Gastrocnemius medialis (tissue), 4 donors: Measurements from ENCODE around the gene ZNF585A. TPM values are rescaled to one million over a fixed set of nuclear protein-coding genes. Genes with fewer than 3 reads are reported as not detected.

Experiments used
- ATAC-seq, 2 donors: fragments of 150-250 bp; one replicate each; pipeline ENCODE4 v1.9.1; 2016
- DNase-seq, 2 donors: peaks; one replicate each; pipeline ENCODE4 v3.0.0-alpha.2; 2019
- H3K27ac ChIP-seq, 4 donors: fragments of 200-600 bp; sonication (generic); 1 replicate in 1 of 4; 2 replicates in 3 of 4; pipeline ENCODE4 v1.5.1; 2016 to 2018; ENCODE audit warnings: mild to moderate bottlenecking in 2 of 4, moderate library complexity in 1 of 4
- H3K27me3 ChIP-seq, 3 donors: fragments of 200-600 bp; sonication (generic) in 2 of 3; 1 replicate in 1 of 3; 2 replicates in 2 of 3; pipeline versions ENCODE4 v1.5.1 to v1.6.0; 2016 to 2019; ENCODE audit warnings: mild to moderate bottlenecking in 1 of 3, moderate library complexity in 1 of 3
- H3K36me3 ChIP-seq, 2 donors: fragments of 200-600 bp; sonication (generic) in 1 of 2; one replicate each; pipeline ENCODE4 v1.5.1; 2017 to 2018
- H3K4me1 ChIP-seq, 2 donors: fragments of 200-600 bp; sonication (generic) in 1 of 2; one replicate each; pipeline ENCODE4 v1.5.1; 2016 to 2017; ENCODE audit warnings: mild to moderate bottlenecking in 2 of 2
- H3K4me3 ChIP-seq, 4 donors: fragments of 200-600 bp; sonication (generic) in 3 of 4; 1 replicate in 1 of 4; 2 replicates in 3 of 4; pipeline ENCODE4 v1.5.1; 2016 to 2019; ENCODE audit warnings: mild to moderate bottlenecking in 2 of 4
- H3K9me3 ChIP-seq, 3 donors: fragments of 200-600 bp; sonication (generic) in 2 of 3; 1 replicate in 1 of 3; 2 replicates in 2 of 3; pipeline ENCODE4 v1.5.1; 2016 to 2019
- CTCF ChIP-seq, 5 experiments: fragments of 450-650 bp in 3 of 5; fragments of 200-600 bp in 2 of 5; sonication (generic) in 2 of 5; IDR thresholded peaks in 4 of 5; conservative IDR thresholded peaks in 1 of 5; 1 replicate in 4 of 5; 2 replicates in 1 of 5; pipeline ENCODE4 v1.5.1; 2016 to 2019; ENCODE audit warnings: antibody characterized with exemption in 5 of 5, mild to moderate bottlenecking in 3 of 5, moderate library complexity in 3 of 5
- POLR2A ChIP-seq, 2 donors: fragments of 450-650 bp; IDR thresholded peaks; one replicate each; pipeline ENCODE4 v1.6.1; 2017; ENCODE audit warnings: antibody characterized with exemption in 2 of 2, mild to moderate bottlenecking in 2 of 2, moderate library complexity in 2 of 2
- in situ Hi-C, 4 donors: fragments of 200-750 bp; cut with MboI; loops; one replicate each; pipeline versions ENCODE4 v1.15.0 to v1.8.0; 2017; ENCODE audit warnings: low sequenced_read_pairs in 4 of 4
- intact Hi-C: fragments of 100-400 bp; cut with DNase I; formaldehyde crosslinking; loops from one replicate; pipeline ENCODE4 v1.15.1; 2023; ENCODE audit warnings: low total_unique reads
- total RNA-seq, 4 donors: library from RNA; depleted of rRNA; stranded (reverse); fragments of >200 nt; gene quantifications; one replicate each; pipeline versions ENCODE4 v1.1.0 to v1.2.3, GENCODE V29; 2016

ZNF585A gene
- total RNA-seq, 4 donors from 2014 or later = 2.0 to 10.5 (median 6.0) TPM

- no peaks in the 10 kb centered on the region for H3K4me1 ChIP-seq
- TF ChIP-seq CTCF (IDR thresholded peaks at IDR 0.05 in 4 of 5, conservative IDR thresholded peaks at IDR 0.05 in 1 of 5) = no peak
- H3K4me3 ChIP-seq = no peak overlapping the region
- in situ Hi-C loops (loop anchor here in 1 of 4 donors (25.0 kb wide), 1 partner anchor 197 kb away; the partner anchor contains the start of gene ZNF527), intact Hi-C loops (no loop called here)
- DNase-seq (no peak), ATAC-seq (no peak)
- H3K27me3 ChIP-seq = no peaks in the 10 kb centered on the region
- peaks cover 0 to 28% (median 0%) of the 10 kb centered on the region in 3 donors for H3K9me3 ChIP-seq
- peaks cover 25 to 94% of the 10 kb centered on the region in 2 donors for H3K36me3 ChIP-seq
- H3K27ac ChIP-seq = no peak overlapping the region
These were observed 6.9 kb downstream of the ZNF585A start for GRCh38 chr19:37165635-37166034.

- no peak for TF ChIP-seq CTCF (IDR thresholded peaks at IDR 0.05 in 4 of 5, conservative IDR thresholded peaks at IDR 0.05 in 1 of 5)
- TF ChIP-seq POLR2A (IDR thresholded peaks at IDR 0.05) = no peak
- DNase-seq (no peak), ATAC-seq (no peak)
- Histone ChIP-seq H3K27me3 (no peaks in the 10 kb centered on the region), H3K9me3 (peaks cover 3 to 68% (median 11%) of the 10 kb centered on the region in 3 donors), H3K4me3 (no peak overlapping the region), H3K36me3 (peaks cover 21 to 81% of the 10 kb centered on the region in 2 donors), H3K4me1 (no peaks in the 10 kb centered on the region), H3K27ac (no peak overlapping the region)
- in situ Hi-C loops = loop anchor here in 1 of 4 donors (25.0 kb wide), 1 partner anchor 202 kb away; the partner anchor contains the start of gene ZNF527
- intact Hi-C loops = no loop called here
These were observed 12.3 kb downstream of the ZNF585A start for GRCh38 chr19:37160153-37160552.

GRCh38 chr19:37148214-37148613 is 24.3 kb downstream of the ZNF585A start:
- in situ Hi-C loops = no loop called here
- Histone ChIP-seq H3K27me3 (no peaks in the 10 kb centered on the region), H3K4me3 (no peak overlapping the region), H3K9me3 (peaks cover 28 to 63% (median 33%) of the 10 kb centered on the region in 3 donors), H3K4me1 (no peaks in the 10 kb centered on the region), H3K36me3 (peaks cover 10 to 72% of the 10 kb centered on the region in 2 donors), H3K27ac (no peak overlapping the region)
- intact Hi-C loops = no loop called here
- TF ChIP-seq POLR2A (IDR thresholded peaks at IDR 0.05) (no peak), CTCF (IDR thresholded peaks at IDR 0.05 in 4 of 5, conservative IDR thresholded peaks at IDR 0.05 in 1 of 5) (no peak)
- ATAC-seq (no peak), DNase-seq (no peak)

- TF ChIP-seq CTCF (IDR thresholded peaks at IDR 0.05 in 4 of 5, conservative IDR thresholded peaks at IDR 0.05 in 1 of 5) (no peak), POLR2A (IDR thresholded peaks at IDR 0.05) (no peak)
- Histone ChIP-seq H3K27me3 (no peaks in the 10 kb centered on the region), H3K36me3 (peaks cover 0 to 14% of the 10 kb centered on the region in 2 donors), H3K27ac (no peak overlapping the region), H3K9me3 (peaks cover 9 to 80% (median 45%) of the 10 kb centered on the region in 3 donors), H3K4me3 (no peak overlapping the region), H3K4me1 (no peaks in the 10 kb centered on the region)
- ATAC-seq (no peak), DNase-seq (no peak)
- intact Hi-C loops (no loop called here), in situ Hi-C loops (no loop called here)
These were observed 36.4 kb downstream of the ZNF585A start for GRCh38 chr19:37136111-37136510.

GRCh38 chr19:37128821-37129177 is 43.7 kb downstream of the ZNF585A start:
- TF ChIP-seq CTCF (IDR thresholded peaks at IDR 0.05 in 4 of 5, conservative IDR thresholded peaks at IDR 0.05 in 1 of 5) (no peak), POLR2A (IDR thresholded peaks at IDR 0.05) (no peak)
- Histone ChIP-seq H3K27me3 (peaks cover 0 to 12% (median 0%) of the 10 kb centered on the region in 3 donors), H3K4me1 (no peaks in the 10 kb centered on the region), H3K4me3 (peak overlapping the region in 1 of 4 donors; percentile 26), H3K36me3 (peaks cover 21 to 77% of the 10 kb centered on the region in 2 donors), H3K9me3 (peaks cover 35 to 96% (median 57%) of the 10 kb centered on the region in 3 donors), H3K27ac (no peak overlapping the region)
- no peak for ATAC-seq
- in situ Hi-C loops (no loop called here), intact Hi-C loops (no loop called here)
- DNase-seq = no peak
